SK-N-SH (cell line): ENCODE results near the gene HS3ST5. TPM values are rescaled to one million over a fixed set of nuclear protein-coding genes. Genes with fewer than 3 reads are reported as not detected.

Experiments used
- CTCF ChIA-PET: fragments of 300-600, 350-600 bp; formaldehyde crosslinking; extraction: SDS; loops from one replicate; lab custom pipeline; 2021; lab: Yijun Ruan, JAX
- POLR2A ChIA-PET: fragments of 350-600 bp; sonication (Branson Sonifier 250); formaldehyde crosslinking; extraction: SDS; loops from one replicate; lab custom pipeline; 2020; ENCODE audit warnings: antibody characterized with exemption, inconsistent platforms; lab: Yijun Ruan, JAX
- DNase-seq: peaks from one replicate; pipeline ENCODE4 v3.0.0; 2012
- H2AFZ ChIP-seq: fragments of 200-600 bp; sonication (generic); 2 replicates; pipeline ENCODE4 v1.8.1; 2016; ENCODE audit warnings: antibody characterized with exemption, mild to moderate bottlenecking, low read depth
- H3F3A ChIP-seq: fragments of 200-600 bp; sonication (generic); replicated peaks from 2 replicates; pipeline ENCODE3; 2016; ENCODE audit warnings: antibody characterized with exemption, mild to moderate bottlenecking; ENCODE audit not compliant: insufficient read depth
- H3K27ac ChIP-seq, 2 experiments: fragments of 200-500 bp in 1 of 2; fragments of 200-600 bp in 1 of 2; sonication (Bioruptor generic) in 1 of 2; sonication (generic), shearing (Covaris generic) in 1 of 2; 2 replicates each; pipeline versions ENCODE4 v1.5.1 to v1.6.1; 2014 to 2016; ENCODE audit warnings: low read depth in 2 of 2, inconsistent platforms in 1 of 2, low read length in 1 of 2, mild to moderate bottlenecking in 1 of 2, mixed read lengths in 1 of 2
- H3K27me3 ChIP-seq: fragments of 200-600 bp; sonication (generic), shearing (Covaris generic); 2 replicates; pipeline ENCODE4 v1.6.1; 2016; ENCODE audit warnings: mixed run types; ENCODE audit not compliant: insufficient read depth
- H3K36me3 ChIP-seq, 2 experiments: fragments of 200-500 bp in 1 of 2; fragments of 200-600 bp in 1 of 2; sonication (Bioruptor generic) in 1 of 2; sonication (generic) in 1 of 2; replicated peaks in 1 of 2; 2 replicates each; pipeline versions ENCODE3 to v1.5.1; 2014 to 2016; ENCODE audit warnings: low read length in 1 of 2, mild to moderate bottlenecking in 1 of 2; ENCODE audit not compliant: insufficient read depth in 2 of 2, control insufficient read depth in 1 of 2
- H3K4me1 ChIP-seq, 2 experiments: fragments of 200-500 bp in 1 of 2; fragments of 200-600 bp in 1 of 2; sonication (Bioruptor generic) in 1 of 2; sonication (generic), shearing (Covaris generic) in 1 of 2; 2 replicates each; pipeline versions ENCODE4 v1.5.1 to v1.6.1; 2014 to 2016; ENCODE audit warnings: low read depth in 1 of 2, low read length in 1 of 2, mixed run types in 1 of 2; ENCODE audit not compliant: insufficient read depth in 2 of 2, control insufficient read depth in 1 of 2
- H3K4me2 ChIP-seq: fragments of 200-600 bp; sonication (generic), shearing (Covaris generic); 2 replicates; pipeline ENCODE4 v1.6.1; 2017; ENCODE audit warnings: mixed run types
- H3K4me3 ChIP-seq, 2 experiments: fragments of 200-500 bp in 1 of 2; fragments of 200-600 bp in 1 of 2; sonication (Bioruptor generic) in 1 of 2; sonication (generic), shearing (Covaris generic) in 1 of 2; 2 replicates each; pipeline versions ENCODE4 v1.5.1 to v1.8.1; 2014 to 2016; ENCODE audit warnings: low read depth in 2 of 2, inconsistent platforms in 1 of 2, low read length in 1 of 2, mild to moderate bottlenecking in 1 of 2, mixed read lengths in 1 of 2, moderate library complexity in 1 of 2
- H3K79me2 ChIP-seq: fragments of 200-600 bp; sonication (generic); 2 replicates; pipeline ENCODE4 v1.8.1; 2017; ENCODE audit warnings: mild to moderate bottlenecking; ENCODE audit not compliant: insufficient read depth
- H3K9ac ChIP-seq: fragments of 200-600 bp; sonication (generic); 2 replicates; pipeline ENCODE4 v1.6.1; 2017; ENCODE audit warnings: mixed run types
- H3K9me2 ChIP-seq: fragments of 200-600 bp; sonication (generic); 2 replicates; pipeline ENCODE4 v1.6.1; 2017; ENCODE audit warnings: mixed run types
- H3K9me3 ChIP-seq: fragments of 200-600 bp; sonication (generic); 2 replicates; pipeline ENCODE4 v1.6.1; 2017; ENCODE audit warnings: mixed run types, mild to moderate bottlenecking, moderate library complexity
- H4K20me1 ChIP-seq: fragments of 200-600 bp; sonication (generic); 2 replicates; pipeline ENCODE4 v1.6.1; 2017; ENCODE audit warnings: mild to moderate bottlenecking, mixed run types; ENCODE audit not compliant: insufficient read depth
- ELF1 ChIP-seq: IDR thresholded peaks from 2 replicates; pipeline ENCODE4 v1.4.0; 2012
- FOSL2 ChIP-seq: IDR thresholded peaks from 2 replicates; pipeline ENCODE4 v1.4.0; 2012; ENCODE audit warnings: low read depth, mild to moderate bottlenecking, moderate library complexity, borderline replicate concordance
- FOXM1 ChIP-seq: IDR thresholded peaks from 2 replicates; pipeline ENCODE4 v1.4.0; 2012; ENCODE audit warnings: low read depth, mild to moderate bottlenecking
- GABPA ChIP-seq: IDR thresholded peaks from 2 replicates; pipeline ENCODE4 v1.4.0; 2012; ENCODE audit warnings: low read depth, mild to moderate bottlenecking
- GATA2 ChIP-seq: sonication (generic); formaldehyde crosslinking; IDR thresholded peaks from 2 replicates; pipeline ENCODE4 v1.5.0; 2020; ENCODE audit warnings: mild to moderate bottlenecking, missing genetic modification reagents
- JUND ChIP-seq: IDR thresholded peaks from 2 replicates; pipeline ENCODE4 v1.4.0; 2012
- NFIC ChIP-seq: IDR thresholded peaks from 2 replicates; pipeline ENCODE4 v1.4.0; 2012; ENCODE audit warnings: borderline replicate concordance
- NRF1 ChIP-seq: IDR thresholded peaks from 2 replicates; pipeline ENCODE4 v1.6.1; 2012; ENCODE audit warnings: low read depth, mild to moderate bottlenecking, low read length
- PBX3 ChIP-seq: IDR thresholded peaks from 2 replicates; pipeline ENCODE4; 2012
- RAD21 ChIP-seq: IDR thresholded peaks from 2 replicates; pipeline ENCODE4 v1.6.1; 2012; ENCODE audit warnings: mild to moderate bottlenecking, low read length
- RCOR1 ChIP-seq: fragments of 150-350 bp; IDR thresholded peaks from 2 replicates; pipeline ENCODE4 v1.6.1; 2017; ENCODE audit warnings: antibody characterized with exemption, low read length
- RFX5 ChIP-seq: IDR thresholded peaks from 2 replicates; pipeline ENCODE4 v1.6.1; 2012; ENCODE audit warnings: mild to moderate bottlenecking, improper control_type of control experiment, low read length
- SIN3A ChIP-seq: IDR thresholded peaks from 2 replicates; pipeline ENCODE4 v1.6.1; 2012; ENCODE audit warnings: low read depth, mild to moderate bottlenecking, low read length, moderate library complexity, borderline replicate concordance
- TAF1 ChIP-seq: IDR thresholded peaks from 2 replicates; pipeline ENCODE4 v1.6.1; 2012; ENCODE audit warnings: low read depth, mild to moderate bottlenecking, low read length, moderate library complexity, borderline replicate concordance
- TEAD4 ChIP-seq: IDR thresholded peaks from 2 replicates; pipeline ENCODE4 v1.4.0; 2012; ENCODE audit warnings: mild to moderate bottlenecking, borderline replicate concordance; ENCODE audit not compliant: insufficient read depth
- YY1 ChIP-seq: IDR thresholded peaks from 2 replicates; pipeline ENCODE4 v1.4.0; 2012; ENCODE audit warnings: low read depth, mild to moderate bottlenecking
- WGBS: methylation state at CpG from one replicate; pipeline ENCODE4 v1.1.6; 2017; ENCODE audit warnings: low lambda C conversion rate; 5-methylcytosine and 5-hydroxymethylcytosine counted together
- polyA plus RNA-seq, 3 experiments: library from polyadenylated mRNA; depleted of rRNA; stranded (reverse); fragments of >200 nt; gene quantifications; 2 replicates each; pipeline ENCODE4 v1.2.3, GENCODE V29; 2012
- TF ChIP-seq, protein P1 (sequence below): IDR thresholded peaks from 2 replicates; pipeline ENCODE4 v1.4.0; 2012; ENCODE audit warnings: low read depth, borderline replicate concordance
- TF ChIP-seq, protein P2 (sequence below): IDR thresholded peaks from 2 replicates; pipeline ENCODE4 v1.6.1; 2012; ENCODE audit warnings: mild to moderate bottlenecking, low read depth, low read length, moderate library complexity
- TF ChIP-seq, protein P3 (sequence below): IDR thresholded peaks from 2 replicates; pipeline ENCODE4 v1.4.0; 2012; ENCODE audit warnings: low read depth
- TF ChIP-seq, protein P4 (sequence below): fragments of 200-600 bp; sonication (generic); IDR thresholded peaks from 2 replicates; pipeline ENCODE4 v1.6.1; 2017; ENCODE audit warnings: antibody characterized with exemption, mild to moderate bottlenecking, moderate library complexity

The HS3ST5 gene
- polyA plus RNA-seq, 1 of the 3 experiments (the other 2 are of a cell fraction): 0.02 TPM

- Histone ChIP-seq H3K27ac (no peak overlapping the region), H2AFZ (no peak overlapping the region), H3K4me1 (no peaks in the 10 kb centered on the region)
- no peak for DNase-seq
- POLR2A ChIA-PET: no interaction called here
- no peak for TF ChIP-seq RCOR1
- TF ChIP-seq JUND: no peak
- TF ChIP-seq TEAD4: no peak
- no peak for TF ChIP-seq RFX5
- no peak for TF ChIP-seq FOXM1
- TF ChIP-seq NRF1: no peak
- TF ChIP-seq, all 33 proteins: peak for 0
- no peaks in the 10 kb centered on the region for H3K27me3 ChIP-seq
- no peaks in the 10 kb centered on the region for H3K79me2 ChIP-seq
- no peak overlapping the region for H3K4me2 ChIP-seq
- no peaks in the 10 kb centered on the region for H3K36me3 ChIP-seq
- H4K20me1 ChIP-seq: no peaks in the 10 kb centered on the region
- no peaks in the 10 kb centered on the region for H3K9me3 ChIP-seq
- no peaks in the 10 kb centered on the region for H3K9me2 ChIP-seq
- CTCF ChIA-PET: no interaction called here
- no peak overlapping the region for H3K4me3 ChIP-seq
- 61% methylated on average over 1 of the region's 1 CpG for WGBS
- no peaks in the 10 kb centered on the region for H3F3A ChIP-seq
- no peak overlapping the region for H3K9ac ChIP-seq
Measured at GRCh38 chr6:114382406-114382805, 39.6 kb upstream of the HS3ST5 start.

GRCh38 chr6:114377881-114378280, 35.1 kb upstream of the HS3ST5 start:
- H3K27ac ChIP-seq: no peak overlapping the region
- POLR2A ChIA-PET: no interaction called here
- H3K9ac ChIP-seq: no peak overlapping the region
- H3K4me3 ChIP-seq: no peak overlapping the region
- H3K79me2 ChIP-seq: no peaks in the 10 kb centered on the region
- no peaks in the 10 kb centered on the region for H3K27me3 ChIP-seq
- 56% methylated on average over 3 of the region's 3 CpGs for WGBS
- H2AFZ ChIP-seq: no peak overlapping the region
- no peak overlapping the region for H3K4me2 ChIP-seq
- H3K9me2 ChIP-seq: no peaks in the 10 kb centered on the region
- no peak for DNase-seq
- CTCF ChIA-PET: interaction anchor here (0.8 kb wide), 1 partner anchor 13 kb away, joined by 3 read pairs; no protein-coding TSS in a partner anchor
- no peaks in the 10 kb centered on the region for H4K20me1 ChIP-seq
- no peaks in the 10 kb centered on the region for H3K36me3 ChIP-seq
- H3F3A ChIP-seq: no peaks in the 10 kb centered on the region
- H3K9me3 ChIP-seq: no peaks in the 10 kb centered on the region
- H3K4me1 ChIP-seq: no peaks in the 10 kb centered on the region
- TF ChIP-seq PBX3: no peak
- TF ChIP-seq ELF1: no peak
- TF ChIP-seq FOSL2: no peak
- TF ChIP-seq, protein P1, sequence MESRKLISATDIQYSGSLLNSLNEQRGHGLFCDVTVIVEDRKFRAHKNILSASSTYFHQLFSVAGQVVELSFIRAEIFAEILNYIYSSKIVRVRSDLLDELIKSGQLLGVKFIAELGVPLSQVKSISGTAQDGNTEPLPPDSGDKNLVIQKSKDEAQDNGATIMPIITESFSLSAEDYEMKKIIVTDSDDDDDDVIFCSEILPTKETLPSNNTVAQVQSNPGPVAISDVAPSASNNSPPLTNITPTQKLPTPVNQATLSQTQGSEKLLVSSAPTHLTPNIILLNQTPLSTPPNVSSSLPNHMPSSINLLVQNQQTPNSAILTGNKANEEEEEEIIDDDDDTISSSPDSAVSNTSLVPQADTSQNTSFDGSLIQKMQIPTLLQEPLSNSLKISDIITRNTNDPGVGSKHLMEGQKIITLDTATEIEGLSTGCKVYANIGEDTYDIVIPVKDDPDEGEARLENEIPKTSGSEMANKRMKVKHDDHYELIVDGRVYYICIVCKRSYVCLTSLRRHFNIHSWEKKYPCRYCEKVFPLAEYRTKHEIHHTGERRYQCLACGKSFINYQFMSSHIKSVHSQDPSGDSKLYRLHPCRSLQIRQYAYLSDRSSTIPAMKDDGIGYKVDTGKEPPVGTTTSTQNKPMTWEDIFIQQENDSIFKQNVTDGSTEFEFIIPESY: no peak
- TF ChIP-seq, protein P2, sequence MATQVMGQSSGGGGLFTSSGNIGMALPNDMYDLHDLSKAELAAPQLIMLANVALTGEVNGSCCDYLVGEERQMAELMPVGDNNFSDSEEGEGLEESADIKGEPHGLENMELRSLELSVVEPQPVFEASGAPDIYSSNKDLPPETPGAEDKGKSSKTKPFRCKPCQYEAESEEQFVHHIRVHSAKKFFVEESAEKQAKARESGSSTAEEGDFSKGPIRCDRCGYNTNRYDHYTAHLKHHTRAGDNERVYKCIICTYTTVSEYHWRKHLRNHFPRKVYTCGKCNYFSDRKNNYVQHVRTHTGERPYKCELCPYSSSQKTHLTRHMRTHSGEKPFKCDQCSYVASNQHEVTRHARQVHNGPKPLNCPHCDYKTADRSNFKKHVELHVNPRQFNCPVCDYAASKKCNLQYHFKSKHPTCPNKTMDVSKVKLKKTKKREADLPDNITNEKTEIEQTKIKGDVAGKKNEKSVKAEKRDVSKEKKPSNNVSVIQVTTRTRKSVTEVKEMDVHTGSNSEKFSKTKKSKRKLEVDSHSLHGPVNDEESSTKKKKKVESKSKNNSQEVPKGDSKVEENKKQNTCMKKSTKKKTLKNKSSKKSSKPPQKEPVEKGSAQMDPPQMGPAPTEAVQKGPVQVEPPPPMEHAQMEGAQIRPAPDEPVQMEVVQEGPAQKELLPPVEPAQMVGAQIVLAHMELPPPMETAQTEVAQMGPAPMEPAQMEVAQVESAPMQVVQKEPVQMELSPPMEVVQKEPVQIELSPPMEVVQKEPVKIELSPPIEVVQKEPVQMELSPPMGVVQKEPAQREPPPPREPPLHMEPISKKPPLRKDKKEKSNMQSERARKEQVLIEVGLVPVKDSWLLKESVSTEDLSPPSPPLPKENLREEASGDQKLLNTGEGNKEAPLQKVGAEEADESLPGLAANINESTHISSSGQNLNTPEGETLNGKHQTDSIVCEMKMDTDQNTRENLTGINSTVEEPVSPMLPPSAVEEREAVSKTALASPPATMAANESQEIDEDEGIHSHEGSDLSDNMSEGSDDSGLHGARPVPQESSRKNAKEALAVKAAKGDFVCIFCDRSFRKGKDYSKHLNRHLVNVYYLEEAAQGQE: no peak
- TF ChIP-seq, protein P3, sequence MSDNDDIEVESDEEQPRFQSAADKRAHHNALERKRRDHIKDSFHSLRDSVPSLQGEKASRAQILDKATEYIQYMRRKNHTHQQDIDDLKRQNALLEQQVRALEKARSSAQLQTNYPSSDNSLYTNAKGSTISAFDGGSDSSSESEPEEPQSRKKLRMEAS: no peak
- TF ChIP-seq RFX5: no peak
- TF ChIP-seq, protein P4, sequence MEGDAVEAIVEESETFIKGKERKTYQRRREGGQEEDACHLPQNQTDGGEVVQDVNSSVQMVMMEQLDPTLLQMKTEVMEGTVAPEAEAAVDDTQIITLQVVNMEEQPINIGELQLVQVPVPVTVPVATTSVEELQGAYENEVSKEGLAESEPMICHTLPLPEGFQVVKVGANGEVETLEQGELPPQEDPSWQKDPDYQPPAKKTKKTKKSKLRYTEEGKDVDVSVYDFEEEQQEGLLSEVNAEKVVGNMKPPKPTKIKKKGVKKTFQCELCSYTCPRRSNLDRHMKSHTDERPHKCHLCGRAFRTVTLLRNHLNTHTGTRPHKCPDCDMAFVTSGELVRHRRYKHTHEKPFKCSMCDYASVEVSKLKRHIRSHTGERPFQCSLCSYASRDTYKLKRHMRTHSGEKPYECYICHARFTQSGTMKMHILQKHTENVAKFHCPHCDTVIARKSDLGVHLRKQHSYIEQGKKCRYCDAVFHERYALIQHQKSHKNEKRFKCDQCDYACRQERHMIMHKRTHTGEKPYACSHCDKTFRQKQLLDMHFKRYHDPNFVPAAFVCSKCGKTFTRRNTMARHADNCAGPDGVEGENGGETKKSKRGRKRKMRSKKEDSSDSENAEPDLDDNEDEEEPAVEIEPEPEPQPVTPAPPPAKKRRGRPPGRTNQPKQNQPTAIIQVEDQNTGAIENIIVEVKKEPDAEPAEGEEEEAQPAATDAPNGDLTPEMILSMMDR: no peak
- TF ChIP-seq NFIC: no peak
- TF ChIP-seq GABPA: no peak
- TF ChIP-seq RAD21: no peak
- TF ChIP-seq TAF1: no peak
- TF ChIP-seq YY1: no peak
- TF ChIP-seq RCOR1: no peak
- TF ChIP-seq SIN3A: no peak
- TF ChIP-seq GATA2 (CRISPR knock-in tag): no peak
- TF ChIP-seq TEAD4: no peak
